IMR-90 (cell line): Measurements from ENCODE around the gene MYO1D.

ENCODE experiments used
- BHLHE40 ChIP-seq: fragments of 150-350 bp; IDR thresholded peaks from 2 replicates; pipeline ENCODE4 v1.6.1; 2016; ENCODE audit warnings: mild to moderate bottlenecking, low read depth, low read length
- CEBPB ChIP-seq: IDR thresholded peaks from 2 replicates; pipeline ENCODE4 v1.6.1; 2012; ENCODE audit warnings: low read depth, low read length, improper control_type of control experiment
- POLR2A ChIP-seq: IDR thresholded peaks from 2 replicates; pipeline ENCODE4 v1.6.1; 2012; ENCODE audit warnings: mild to moderate bottlenecking, low read depth, low read length
- RAD21 ChIP-seq: IDR thresholded peaks from 2 replicates; pipeline ENCODE4 v1.6.1; 2012; ENCODE audit warnings: low read length, improper control_type of control experiment
- TF ChIP-seq, protein P1 (sequence below): conservative IDR thresholded peaks from 2 replicates; pipeline ENCODE4 v1.5.1; 2012; ENCODE audit warnings: mild to moderate bottlenecking, low read depth, low read length, improper control_type of control experiment

DNA sequence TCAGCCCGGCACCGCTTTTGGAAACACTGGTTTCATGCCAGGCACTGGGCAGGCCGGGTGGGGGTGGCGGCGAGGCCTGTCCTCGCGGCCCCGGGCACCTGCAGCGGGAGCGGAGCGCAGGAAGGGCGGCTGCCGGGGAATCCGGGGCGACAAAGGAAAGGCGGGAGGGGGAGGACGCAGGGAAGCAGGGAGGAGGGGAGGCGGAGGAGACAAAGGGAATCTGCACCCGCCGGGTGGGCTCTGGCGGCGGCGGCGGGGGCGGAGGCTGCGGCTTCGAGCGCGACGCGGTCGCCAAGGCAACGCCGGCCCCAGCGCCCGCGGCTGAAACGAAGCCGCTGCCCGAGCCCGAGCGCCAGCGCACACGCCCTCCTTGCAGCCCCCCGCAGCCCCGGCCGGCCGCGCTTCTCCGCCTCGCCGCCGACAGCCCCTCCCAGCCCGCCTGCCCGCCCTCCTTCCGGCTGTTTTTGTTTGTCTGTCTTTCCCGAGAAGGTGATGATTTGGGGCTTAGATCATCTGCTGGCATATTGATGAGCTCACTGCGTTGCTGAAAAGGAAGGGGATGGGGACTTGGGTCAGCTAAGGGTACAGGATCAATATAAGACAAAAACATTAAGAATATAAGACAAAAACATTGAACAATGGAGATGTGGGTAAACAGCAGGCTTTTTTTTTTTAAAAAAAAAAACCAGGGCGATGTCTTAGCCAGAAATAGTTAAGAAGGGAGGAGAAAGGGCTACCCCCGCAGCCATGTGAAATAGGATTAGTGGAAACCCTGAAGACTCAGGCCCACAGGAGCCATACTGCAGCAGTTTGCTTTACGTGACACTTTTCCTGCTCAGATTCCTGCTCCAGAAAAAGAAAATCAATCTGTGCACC, 357.5 kb downstream of the MYO1D start:
- TF ChIP-seq RAD21 = no peak
- no peak for TF ChIP-seq POLR2A
- no peak for TF ChIP-seq CEBPB
- TF ChIP-seq, protein P1, sequence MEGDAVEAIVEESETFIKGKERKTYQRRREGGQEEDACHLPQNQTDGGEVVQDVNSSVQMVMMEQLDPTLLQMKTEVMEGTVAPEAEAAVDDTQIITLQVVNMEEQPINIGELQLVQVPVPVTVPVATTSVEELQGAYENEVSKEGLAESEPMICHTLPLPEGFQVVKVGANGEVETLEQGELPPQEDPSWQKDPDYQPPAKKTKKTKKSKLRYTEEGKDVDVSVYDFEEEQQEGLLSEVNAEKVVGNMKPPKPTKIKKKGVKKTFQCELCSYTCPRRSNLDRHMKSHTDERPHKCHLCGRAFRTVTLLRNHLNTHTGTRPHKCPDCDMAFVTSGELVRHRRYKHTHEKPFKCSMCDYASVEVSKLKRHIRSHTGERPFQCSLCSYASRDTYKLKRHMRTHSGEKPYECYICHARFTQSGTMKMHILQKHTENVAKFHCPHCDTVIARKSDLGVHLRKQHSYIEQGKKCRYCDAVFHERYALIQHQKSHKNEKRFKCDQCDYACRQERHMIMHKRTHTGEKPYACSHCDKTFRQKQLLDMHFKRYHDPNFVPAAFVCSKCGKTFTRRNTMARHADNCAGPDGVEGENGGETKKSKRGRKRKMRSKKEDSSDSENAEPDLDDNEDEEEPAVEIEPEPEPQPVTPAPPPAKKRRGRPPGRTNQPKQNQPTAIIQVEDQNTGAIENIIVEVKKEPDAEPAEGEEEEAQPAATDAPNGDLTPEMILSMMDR = no peak
- no peak for TF ChIP-seq BHLHE40
